Measurements from ENCODE around the gene ETS1. TPM values are rescaled to one million over a fixed set of nuclear protein-coding genes. Genes with fewer than 3 reads are reported as not detected.

Gene ETS1
- total RNA-seq, 1 experiment from 2014 or later, result 82.0 TPM

- no peak for TF ChIP-seq CTCF (IDR thresholded peaks at IDR 0.05; ENCODE audit: unreplicated experiment)
- CTCF ChIA-PET, result interaction anchor here (0.7 to 1.2 kb wide), 3 partner anchors 8 to 150 kb away, joined by 3 to 4 read pairs (median 3); no protein-coding TSS in a partner anchor
- Mint-ChIP-seq H3K4me3 (ENCODE audit: unreplicated experiment) (no peak overlapping the region), H3K27me3 (ENCODE audit: insufficient read depth, unreplicated experiment) (no peaks in the 10 kb centered on the region), H3K4me1 (ENCODE audit: insufficient read depth, unreplicated experiment) (peaks cover 32% of the 10 kb centered on the region), H3K27ac (ENCODE audit: low read depth, unreplicated experiment) (peak overlapping the region; percentile 1), H3K36me3 (ENCODE audit: insufficient read depth, unreplicated experiment) (peaks cover 23% of the 10 kb centered on the region), H3K9me3 (ENCODE audit: unreplicated experiment) (no peaks in the 10 kb centered on the region)
- BruUV-seq (replicated peaks), result no TSS peak
- intact Hi-C loops (cut with micrococcal nuclease), result no loop called here
- POLR2A ChIA-PET, result interaction anchor here (0.7 kb wide), 1 partner anchor 13 kb away, joined by 3 read pairs; no protein-coding TSS in a partner anchor
- no peak for DNase-seq (ENCODE audit: unreplicated experiment)
These were observed 119.2 kb downstream of the ETS1 start for GRCh38 chr11:128468111-128468510.

- peak; percentile 58 for DNase-seq (ENCODE audit: unreplicated experiment)
These were observed 119.7 kb downstream of the ETS1 start for GRCh38 chr11:128467610-128468041.

GRCh38 chr11:128467041-128467440 lies 120.3 kb downstream of the ETS1 start:
- no peak for DNase-seq (ENCODE audit: unreplicated experiment)
- no peaks in the 10 kb centered on the region for H3K9me3 Mint-ChIP-seq (ENCODE audit: unreplicated experiment)
- no peak for TF ChIP-seq CTCF (IDR thresholded peaks at IDR 0.05; ENCODE audit: unreplicated experiment)
- H3K4me3 Mint-ChIP-seq (ENCODE audit: unreplicated experiment), result no peak overlapping the region
- BruUV-seq (replicated peaks), result no TSS peak
- no peaks in the 10 kb centered on the region for H3K27me3 Mint-ChIP-seq (ENCODE audit: insufficient read depth, unreplicated experiment)
- ChIA-PET CTCF (interaction anchor here (0.9 to 1.2 kb wide), 2 partner anchors 28 to 151 kb away, joined by 3 to 4 read pairs; no protein-coding TSS in a partner anchor), POLR2A (no interaction called here)
- H3K36me3 Mint-ChIP-seq (ENCODE audit: insufficient read depth, unreplicated experiment), result peaks cover 19% of the 10 kb centered on the region
- intact Hi-C loops (cut with micrococcal nuclease), result no loop called here
- H3K4me1 Mint-ChIP-seq (ENCODE audit: insufficient read depth, unreplicated experiment), result peaks cover 23% of the 10 kb centered on the region
- H3K27ac Mint-ChIP-seq (ENCODE audit: low read depth, unreplicated experiment), result peak overlapping the region; percentile 56

More at GRCh38 chr11:128467610-128468041, 119.7 kb downstream of the ETS1 start:
- Mint-ChIP-seq H3K27me3 (ENCODE audit: insufficient read depth, unreplicated experiment) (no peaks in the 10 kb centered on the region), H3K9me3 (ENCODE audit: unreplicated experiment) (no peaks in the 10 kb centered on the region), H3K4me3 (ENCODE audit: unreplicated experiment) (no peak overlapping the region), H3K36me3 (ENCODE audit: insufficient read depth, unreplicated experiment) (peaks cover 19% of the 10 kb centered on the region), H3K27ac (ENCODE audit: low read depth, unreplicated experiment) (peak overlapping the region; percentile 56), H3K4me1 (ENCODE audit: insufficient read depth, unreplicated experiment) (peaks cover 29% of the 10 kb centered on the region)
- TF ChIP-seq CTCF (IDR thresholded peaks at IDR 0.05; ENCODE audit: unreplicated experiment), result no peak
- BruUV-seq (replicated peaks), result no TSS peak
- CTCF ChIA-PET, result interaction anchor here (0.7 to 1.2 kb wide), 3 partner anchors 8 to 150 kb away, joined by 3 to 4 read pairs (median 3); no protein-coding TSS in a partner anchor
- POLR2A ChIA-PET, result interaction anchor here (0.7 kb wide), 1 partner anchor 13 kb away, joined by 3 read pairs; no protein-coding TSS in a partner anchor
- intact Hi-C loops (cut with micrococcal nuclease), result no loop called here

- no peak for DNase-seq (ENCODE audit: unreplicated experiment)
- POLR2A ChIA-PET, result no interaction called here
- intact Hi-C loops (cut with micrococcal nuclease), result no loop called here
- TF ChIP-seq CTCF (IDR thresholded peaks at IDR 0.05; ENCODE audit: unreplicated experiment), result no peak
- peaks cover 14% of the 10 kb centered on the region for H3K4me1 Mint-ChIP-seq (ENCODE audit: insufficient read depth, unreplicated experiment)
- H3K9me3 Mint-ChIP-seq (ENCODE audit: unreplicated experiment), result no peaks in the 10 kb centered on the region
- H3K27ac Mint-ChIP-seq (ENCODE audit: low read depth, unreplicated experiment), result peak overlapping the region; percentile 31
- no peaks in the 10 kb centered on the region for H3K27me3 Mint-ChIP-seq (ENCODE audit: insufficient read depth, unreplicated experiment)
- H3K4me3 Mint-ChIP-seq (ENCODE audit: unreplicated experiment), result no peak overlapping the region
- CTCF ChIA-PET, result interaction anchor here (1.5 kb wide), 1 partner anchor 176 kb away, joined by 4 read pairs; no protein-coding TSS in a partner anchor
- peaks cover 23% of the 10 kb centered on the region for H3K36me3 Mint-ChIP-seq (ENCODE audit: insufficient read depth, unreplicated experiment)
- no TSS peak for BruUV-seq (replicated peaks)
These were observed 121.2 kb downstream of the ETS1 start for GRCh38 chr11:128465946-128466705.
